Neuronal stem cell (in vitro differentiated cells): ENCODE data around the gene SPDYE16.
"Not testable (repeated sequence)": the region's sequence is repeated elsewhere in the genome, so short reads cannot be mapped to it uniquely, and the experiment has no call there.

Experiments used
- DNase-seq: peaks from one replicate; pipeline ENCODE4 v3.0.0-alpha.2; 2013; ENCODE audit warnings: low spot score
- H2AFZ ChIP-seq: one replicate; pipeline ENCODE4 v1.6.1; 2013; ENCODE audit warnings: mild to moderate bottlenecking, low read length, inconsistent platforms
- H2AK5ac ChIP-seq: 2 replicates; pipeline ENCODE4 v1.6.1; 2013; ENCODE audit warnings: low read depth, mild to moderate bottlenecking, inconsistent platforms, low read length, moderate library complexity, mixed read lengths
- H2BK120ac ChIP-seq: 2 replicates; pipeline ENCODE4 v1.6.1; 2013; ENCODE audit warnings: low read depth, mild to moderate bottlenecking, inconsistent platforms, low read length, moderate library complexity, mixed read lengths
- H2BK12ac ChIP-seq: one replicate; pipeline ENCODE4 v1.6.1; 2013; ENCODE audit warnings: low read length, inconsistent platforms
- H2BK15ac ChIP-seq: 2 replicates; pipeline ENCODE4 v1.6.1; 2013; ENCODE audit warnings: mild to moderate bottlenecking, low read length, inconsistent platforms, mixed read lengths
- H2BK5ac ChIP-seq: one replicate; pipeline ENCODE4 v1.6.1; 2013; ENCODE audit warnings: inconsistent platforms, mild to moderate bottlenecking, low read length, moderate library complexity
- H3K14ac ChIP-seq: one replicate; pipeline ENCODE4 v1.6.1; 2013; ENCODE audit warnings: low read length, inconsistent platforms
- H3K18ac ChIP-seq: 2 replicates; pipeline ENCODE4 v1.6.1; 2013; ENCODE audit warnings: low read length, inconsistent platforms
- H3K23ac ChIP-seq: 2 replicates; pipeline ENCODE4 v1.6.1; 2013; ENCODE audit warnings: low read depth, mild to moderate bottlenecking, mixed read lengths, low read length, inconsistent platforms; ENCODE audit not compliant: poor library complexity
- H3K27ac ChIP-seq: replicated peaks from 3 replicates; pipeline ENCODE4 v1.5.1; 2013; ENCODE audit warnings: low read length, inconsistent platforms
- H3K27me3 ChIP-seq, 3 experiments: 2 replicates each; pipeline ENCODE4 v1.6.1; 2013; ENCODE audit warnings: low read length in 3 of 3, mild to moderate bottlenecking in 2 of 3, inconsistent platforms in 1 of 3, low read depth in 1 of 3, mixed read lengths in 1 of 3, moderate library complexity in 1 of 3; ENCODE audit not compliant: control insufficient read depth in 3 of 3, insufficient read depth in 3 of 3
- H3K36me3 ChIP-seq, 2 donors: replicated peaks in 1 of 2; 2 replicates each; pipeline ENCODE4 v1.6.1; 2013; ENCODE audit warnings: low read length in 2 of 2; ENCODE audit not compliant: control insufficient read depth in 2 of 2, insufficient read depth in 2 of 2
- H3K4ac ChIP-seq: 2 replicates; pipeline ENCODE4 v1.6.1; 2013; ENCODE audit warnings: inconsistent platforms, mild to moderate bottlenecking, low read length, moderate library complexity
- H3K4me1 ChIP-seq, 2 donors: 1 replicate in 1 of 2; 2 replicates in 1 of 2; pipeline ENCODE4 v1.6.1; 2013; ENCODE audit warnings: low read length in 2 of 2, low read depth in 1 of 2; ENCODE audit not compliant: control insufficient read depth in 2 of 2, insufficient read depth in 1 of 2
- H3K4me2 ChIP-seq: one replicate; pipeline ENCODE4 v1.6.1; 2013; ENCODE audit warnings: mild to moderate bottlenecking, low read length, inconsistent platforms; ENCODE audit not compliant: insufficient read depth, poor library complexity, severe bottlenecking
- H3K4me3 ChIP-seq, 2 donors: 2 replicates each; pipeline ENCODE4 v1.5.1; 2013; ENCODE audit warnings: low read length in 2 of 2, mild to moderate bottlenecking in 2 of 2, inconsistent platforms in 1 of 2, moderate library complexity in 1 of 2
- H3K79me1 ChIP-seq: one replicate; pipeline ENCODE4 v1.6.1; 2013; ENCODE audit warnings: low read depth, mild to moderate bottlenecking, inconsistent platforms, low read length, moderate library complexity
- H3K9ac ChIP-seq: one replicate; pipeline ENCODE4 v1.6.1; 2013; ENCODE audit warnings: mild to moderate bottlenecking, low read depth, low read length, inconsistent platforms; ENCODE audit not compliant: poor library complexity
- H3K9me3 ChIP-seq, 2 donors: replicated peaks in 1 of 2; 2 replicates each; pipeline versions ENCODE3 to v1.6.1; 2013; ENCODE audit warnings: low read length in 2 of 2, mild to moderate bottlenecking in 2 of 2, inconsistent platforms in 1 of 2, low read depth in 1 of 2, mixed read lengths in 1 of 2, moderate library complexity in 1 of 2; ENCODE audit not compliant: control insufficient read depth in 2 of 2, insufficient read depth in 1 of 2
- H4K8ac ChIP-seq: one replicate; pipeline ENCODE4 v1.6.1; 2013; ENCODE audit warnings: low read depth, mild to moderate bottlenecking, inconsistent platforms, low read length, moderate library complexity
- H4K91ac ChIP-seq: one replicate; pipeline ENCODE4 v1.6.1; 2013; ENCODE audit warnings: low read length, low read depth, mild to moderate bottlenecking, inconsistent platforms; ENCODE audit not compliant: poor library complexity
- WGBS, 2 donors: extraction: QIAGEN DNeasy Blood & Tissue Kit; methylation state at CpG; one replicate each; pipeline ENCODE4 v1.1.7; 2013; ENCODE audit warnings: missing lambda C conversion rate in 2 of 2, mixed read lengths in 1 of 2; ENCODE audit not compliant: insufficient read length in 2 of 2, insufficient replicate concordance in 1 of 2; ENCODE audit errors: extremely low coverage in 2 of 2; 5-methylcytosine and 5-hydroxymethylcytosine counted together

The SPDYE16 gene

GRCh38 chr7:76512941-76513816 is 29.9 kb downstream of the SPDYE16 start:
- Histone ChIP-seq H3K36me3 (no peaks in the 10 kb centered on the region), H2AK5ac (peak overlapping the region; percentile 88), H3K4me1 (peaks cover 10 to 17% of the 10 kb centered on the region in 2 donors), H2BK12ac (peak overlapping the region; percentile 46), H3K4ac (no peak overlapping the region), H3K18ac (peak overlapping the region; percentile 71), H2BK5ac (peak overlapping the region; percentile 75), H3K27me3 (no peaks in the 10 kb centered on the region), H2BK15ac (peak overlapping the region; percentile 37), H4K8ac (no peak overlapping the region), H3K27ac (no peak overlapping the region), H3K9me3 (no peaks in the 10 kb centered on the region), H3K14ac (peak overlapping the region; percentile 3), H4K91ac (no peak overlapping the region), H3K79me1 (no peaks in the 10 kb centered on the region), H3K9ac (no peak overlapping the region), H3K4me3 (no peak overlapping the region), H3K4me2 (no peak overlapping the region), H3K23ac (no peak overlapping the region), H2BK120ac (no peak overlapping the region), H2AFZ (peak overlapping the region; percentile 65)
- no peak for DNase-seq
- WGBS, 2 donors = no CpG with 5 or more reads among the region's 21 CpGs

DNA sequence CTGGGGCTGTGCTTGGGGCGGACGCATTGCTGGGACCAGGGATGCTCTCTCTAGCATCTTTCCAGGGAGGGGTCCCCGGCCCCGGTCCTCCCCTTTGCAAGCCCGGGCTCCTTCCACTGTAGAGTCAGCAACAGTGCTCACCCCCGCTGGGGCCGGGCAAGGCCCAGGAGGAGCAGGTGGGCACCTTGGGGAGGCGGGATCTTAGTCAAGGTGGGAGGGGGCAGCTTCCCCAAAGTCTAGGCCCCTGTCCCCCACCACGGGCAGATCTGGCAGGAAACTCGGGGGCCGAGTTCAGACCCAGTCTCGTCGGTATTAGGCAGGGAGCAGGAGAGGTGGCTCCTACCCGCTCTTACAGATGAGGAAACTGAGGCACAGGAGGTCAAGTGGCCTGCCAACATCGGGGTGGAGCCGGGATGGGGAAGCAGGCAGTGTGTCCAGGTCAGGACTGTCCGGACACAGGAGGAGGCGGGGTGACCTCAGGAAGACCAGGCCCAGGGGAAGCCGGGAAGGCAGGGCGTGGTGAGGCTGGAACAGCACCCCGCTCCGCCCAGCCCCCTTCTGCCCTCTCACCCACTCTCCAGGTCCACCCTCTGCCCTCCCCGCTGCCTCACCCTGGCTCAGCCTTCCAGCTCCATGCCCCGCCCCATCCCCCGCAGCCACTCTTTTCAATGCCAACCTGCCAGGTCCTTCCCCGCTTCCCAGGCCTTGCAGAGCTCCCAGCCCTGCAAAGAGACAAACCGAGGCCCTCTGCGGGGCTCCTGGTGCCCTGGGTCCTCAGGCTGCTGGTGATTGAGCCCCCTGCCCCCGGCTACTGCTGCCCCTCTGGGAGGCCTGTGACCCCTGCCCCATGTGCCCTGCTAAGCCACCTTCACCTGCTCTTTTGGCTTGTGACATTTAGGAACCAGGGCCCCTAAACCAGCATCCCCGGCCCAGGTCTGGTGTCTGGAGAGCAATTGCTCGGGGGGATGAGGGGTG is 30.9 kb downstream of the SPDYE16 start:
- H3K23ac ChIP-seq, H3K27ac ChIP-seq, H3K27me3 ChIP-seq: not testable (repeated sequence)

DNA sequence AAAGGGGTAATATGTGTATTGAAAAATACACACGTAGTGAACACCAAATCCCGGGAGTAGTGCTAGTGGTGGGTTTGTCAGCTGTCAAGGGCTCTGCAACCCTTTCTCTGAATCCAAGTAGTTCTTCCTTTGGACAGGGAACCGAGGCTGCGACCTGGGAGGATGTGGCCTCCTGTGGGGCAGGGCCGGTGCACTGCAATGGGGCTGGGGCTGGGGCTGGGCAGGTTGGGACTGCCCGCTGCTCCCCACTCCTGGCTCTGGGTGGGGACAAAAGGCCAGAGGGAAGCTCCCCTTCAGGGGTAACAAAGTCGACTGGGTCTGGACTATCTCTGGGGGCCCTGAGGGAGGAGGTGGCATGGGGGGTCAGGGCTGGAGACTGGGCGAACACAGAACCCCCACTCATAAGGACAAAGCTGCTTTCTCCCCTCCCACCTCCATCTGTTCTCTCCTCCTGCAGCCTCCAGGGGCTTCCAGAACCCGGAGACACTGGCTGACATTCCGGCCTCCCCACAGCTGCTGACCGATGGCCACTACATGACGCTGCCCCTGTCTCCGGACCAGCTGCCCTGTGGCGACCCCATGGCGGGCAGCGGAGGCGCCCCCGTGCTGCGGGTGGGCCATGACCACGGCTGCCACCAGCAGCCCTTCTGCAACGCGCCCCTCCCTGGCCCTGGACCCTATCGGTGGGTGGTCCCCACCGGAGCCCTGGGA is 31.7 kb downstream of the SPDYE16 start:
- not testable (repeated sequence) for H2BK12ac ChIP-seq, H3K36me3 ChIP-seq, H3K14ac ChIP-seq, H3K9ac ChIP-seq, DNase-seq, H2AK5ac ChIP-seq, H4K8ac ChIP-seq, H3K4me2 ChIP-seq, H3K23ac ChIP-seq, H3K4ac ChIP-seq, H3K79me1 ChIP-seq, H2AFZ ChIP-seq, H3K9me3 ChIP-seq, H2BK120ac ChIP-seq, H3K27ac ChIP-seq, H3K27me3 ChIP-seq, H3K18ac ChIP-seq, H3K4me3 ChIP-seq, H4K91ac ChIP-seq, H2BK5ac ChIP-seq, H2BK15ac ChIP-seq
- WGBS, 2 donors = no CpG with 5 or more reads among the region's 24 CpGs
- H3K4me1 ChIP-seq = peaks cover 10 to 17% of the 10 kb centered on the region in 2 donors

More for the DNA sequence above, 30.9 kb downstream of the SPDYE16 start:
- H2AFZ ChIP-seq, H3K18ac ChIP-seq, DNase-seq, H2BK120ac ChIP-seq, H3K4me3 ChIP-seq, H3K14ac ChIP-seq, H3K36me3 ChIP-seq, H4K8ac ChIP-seq, H2BK5ac ChIP-seq, H3K9me3 ChIP-seq, H3K9ac ChIP-seq, H2BK15ac ChIP-seq, H2BK12ac ChIP-seq, H2AK5ac ChIP-seq, H3K4me2 ChIP-seq, H4K91ac ChIP-seq, H3K79me1 ChIP-seq, H3K4ac ChIP-seq: not testable (repeated sequence)
- H3K4me1 ChIP-seq = peaks cover 10 to 17% of the 10 kb centered on the region in 2 donors
- WGBS, 2 donors = no CpG with 5 or more reads among the region's 31 CpGs
